GM12878 (cell line): ENCODE measurements around the gene ZBTB3.

Experiments used
- CHD1 ChIP-seq: IDR thresholded peaks from 2 replicates; pipeline ENCODE4 v1.6.1; 2012; ENCODE audit warnings: low read depth, low read length, improper control_type of control experiment
- CHD2 ChIP-seq: IDR thresholded peaks from 2 replicates; pipeline ENCODE4 v1.6.1; 2011; ENCODE audit warnings: low read depth, low read length, improper control_type of control experiment, borderline replicate concordance
- CREB1 ChIP-seq: IDR thresholded peaks from 2 replicates; pipeline ENCODE4 v1.6.1; 2012; ENCODE audit warnings: low read depth, mild to moderate bottlenecking, inconsistent platforms
- GABPA ChIP-seq: IDR thresholded peaks from 2 replicates; pipeline ENCODE4 v1.6.1; 2014; ENCODE audit warnings: antibody characterized with exemption, low read depth, mild to moderate bottlenecking, inconsistent platforms
- KDM1A ChIP-seq: fragments of 200-600 bp; sonication (generic); IDR thresholded peaks from 2 replicates; pipeline ENCODE4 v1.6.1; 2016; ENCODE audit warnings: borderline replicate concordance
- MXI1 ChIP-seq: fragments of 150-350 bp; IDR thresholded peaks from 2 replicates; pipeline ENCODE4 v1.6.1; 2011; ENCODE audit warnings: low read depth, mild to moderate bottlenecking, inconsistent platforms, low read length, improper control_type of control experiment
- POLR2AphosphoS5 ChIP-seq: IDR thresholded peaks from 2 replicates; pipeline ENCODE4 v1.6.1; 2011; ENCODE audit warnings: mild to moderate bottlenecking, low read length, inconsistent platforms
- RFX5 ChIP-seq: IDR thresholded peaks from 2 replicates; pipeline ENCODE4 v1.6.1; 2011; ENCODE audit warnings: low read depth, low read length, improper control_type of control experiment
- SMC3 ChIP-seq: IDR thresholded peaks from 2 replicates; pipeline ENCODE4 v1.6.1; 2011; ENCODE audit warnings: low read length, improper control_type of control experiment, borderline replicate concordance
- SREBF2 ChIP-seq: IDR thresholded peaks from 2 replicates; pipeline ENCODE4 v1.6.1; 2012; ENCODE audit warnings: mild to moderate bottlenecking, low read length
- TF ChIP-seq, protein P1 (sequence below): fragments of 450-650 bp; IDR thresholded peaks from 2 replicates; pipeline ENCODE4 v1.6.1; 2017; ENCODE audit warnings: antibody characterized with exemption, mild to moderate bottlenecking, moderate library complexity
- TF ChIP-seq, protein P2 (sequence below): IDR thresholded peaks from 2 replicates; pipeline ENCODE4 v1.6.1; 2012; ENCODE audit warnings: mild to moderate bottlenecking, low read depth, low read length
- TF ChIP-seq, protein P3 (sequence below), 3 experiments: IDR thresholded peaks in 2 of 3; conservative IDR thresholded peaks in 1 of 3; 2 replicates each; pipeline ENCODE4 v1.5.1; 2011; ENCODE audit warnings: low read depth in 3 of 3, low read length in 3 of 3, mild to moderate bottlenecking in 3 of 3, control low read depth in 2 of 3, moderate library complexity in 2 of 3, inconsistent platforms in 1 of 3, mixed read lengths in 1 of 3; ENCODE audit not compliant: control insufficient read depth in 2 of 3, insufficient read depth in 1 of 3; ENCODE audit errors: extremely low read depth in 1 of 3

DNA sequence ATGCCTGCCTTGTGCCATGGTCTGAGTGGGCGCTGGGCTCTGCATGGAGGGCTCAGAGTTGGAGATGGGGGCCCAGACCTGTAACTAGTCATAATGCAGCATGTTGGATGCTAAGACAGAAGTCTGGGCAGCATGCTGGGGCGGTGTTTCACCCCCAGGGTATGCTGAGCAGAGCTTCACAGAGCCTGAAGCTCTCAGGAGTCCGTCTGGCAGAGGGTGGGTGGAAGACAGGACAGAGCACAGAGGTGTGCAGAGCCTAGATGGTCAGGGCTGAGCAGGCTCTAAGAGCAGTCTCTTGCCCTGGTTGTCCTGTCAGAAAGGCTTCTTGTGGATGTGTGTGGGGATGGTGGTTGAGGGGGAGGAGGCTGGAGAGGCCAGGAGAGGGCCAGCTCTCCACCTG is 24.5 kb upstream of the ZBTB3 start:
- TF ChIP-seq SMC3 (no peak), KDM1A (no peak), SREBF2 (no peak), RFX5 (no peak), CHD2 (no peak), CHD1 (no peak), POLR2AphosphoS5 (no peak), CREB1 (no peak), MXI1 (no peak), GABPA (no peak)
- TF ChIP-seq, protein P1, sequence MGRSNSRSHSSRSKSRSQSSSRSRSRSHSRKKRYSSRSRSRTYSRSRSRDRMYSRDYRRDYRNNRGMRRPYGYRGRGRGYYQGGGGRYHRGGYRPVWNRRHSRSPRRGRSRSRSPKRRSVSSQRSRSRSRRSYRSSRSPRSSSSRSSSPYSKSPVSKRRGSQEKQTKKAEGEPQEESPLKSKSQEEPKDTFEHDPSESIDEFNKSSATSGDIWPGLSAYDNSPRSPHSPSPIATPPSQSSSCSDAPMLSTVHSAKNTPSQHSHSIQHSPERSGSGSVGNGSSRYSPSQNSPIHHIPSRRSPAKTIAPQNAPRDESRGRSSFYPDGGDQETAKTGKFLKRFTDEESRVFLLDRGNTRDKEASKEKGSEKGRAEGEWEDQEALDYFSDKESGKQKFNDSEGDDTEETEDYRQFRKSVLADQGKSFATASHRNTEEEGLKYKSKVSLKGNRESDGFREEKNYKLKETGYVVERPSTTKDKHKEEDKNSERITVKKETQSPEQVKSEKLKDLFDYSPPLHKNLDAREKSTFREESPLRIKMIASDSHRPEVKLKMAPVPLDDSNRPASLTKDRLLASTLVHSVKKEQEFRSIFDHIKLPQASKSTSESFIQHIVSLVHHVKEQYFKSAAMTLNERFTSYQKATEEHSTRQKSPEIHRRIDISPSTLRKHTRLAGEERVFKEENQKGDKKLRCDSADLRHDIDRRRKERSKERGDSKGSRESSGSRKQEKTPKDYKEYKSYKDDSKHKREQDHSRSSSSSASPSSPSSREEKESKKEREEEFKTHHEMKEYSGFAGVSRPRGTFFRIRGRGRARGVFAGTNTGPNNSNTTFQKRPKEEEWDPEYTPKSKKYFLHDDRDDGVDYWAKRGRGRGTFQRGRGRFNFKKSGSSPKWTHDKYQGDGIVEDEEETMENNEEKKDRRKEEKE = no peak
- TF ChIP-seq, protein P2, sequence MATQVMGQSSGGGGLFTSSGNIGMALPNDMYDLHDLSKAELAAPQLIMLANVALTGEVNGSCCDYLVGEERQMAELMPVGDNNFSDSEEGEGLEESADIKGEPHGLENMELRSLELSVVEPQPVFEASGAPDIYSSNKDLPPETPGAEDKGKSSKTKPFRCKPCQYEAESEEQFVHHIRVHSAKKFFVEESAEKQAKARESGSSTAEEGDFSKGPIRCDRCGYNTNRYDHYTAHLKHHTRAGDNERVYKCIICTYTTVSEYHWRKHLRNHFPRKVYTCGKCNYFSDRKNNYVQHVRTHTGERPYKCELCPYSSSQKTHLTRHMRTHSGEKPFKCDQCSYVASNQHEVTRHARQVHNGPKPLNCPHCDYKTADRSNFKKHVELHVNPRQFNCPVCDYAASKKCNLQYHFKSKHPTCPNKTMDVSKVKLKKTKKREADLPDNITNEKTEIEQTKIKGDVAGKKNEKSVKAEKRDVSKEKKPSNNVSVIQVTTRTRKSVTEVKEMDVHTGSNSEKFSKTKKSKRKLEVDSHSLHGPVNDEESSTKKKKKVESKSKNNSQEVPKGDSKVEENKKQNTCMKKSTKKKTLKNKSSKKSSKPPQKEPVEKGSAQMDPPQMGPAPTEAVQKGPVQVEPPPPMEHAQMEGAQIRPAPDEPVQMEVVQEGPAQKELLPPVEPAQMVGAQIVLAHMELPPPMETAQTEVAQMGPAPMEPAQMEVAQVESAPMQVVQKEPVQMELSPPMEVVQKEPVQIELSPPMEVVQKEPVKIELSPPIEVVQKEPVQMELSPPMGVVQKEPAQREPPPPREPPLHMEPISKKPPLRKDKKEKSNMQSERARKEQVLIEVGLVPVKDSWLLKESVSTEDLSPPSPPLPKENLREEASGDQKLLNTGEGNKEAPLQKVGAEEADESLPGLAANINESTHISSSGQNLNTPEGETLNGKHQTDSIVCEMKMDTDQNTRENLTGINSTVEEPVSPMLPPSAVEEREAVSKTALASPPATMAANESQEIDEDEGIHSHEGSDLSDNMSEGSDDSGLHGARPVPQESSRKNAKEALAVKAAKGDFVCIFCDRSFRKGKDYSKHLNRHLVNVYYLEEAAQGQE = no peak
- TF ChIP-seq, protein P3, sequence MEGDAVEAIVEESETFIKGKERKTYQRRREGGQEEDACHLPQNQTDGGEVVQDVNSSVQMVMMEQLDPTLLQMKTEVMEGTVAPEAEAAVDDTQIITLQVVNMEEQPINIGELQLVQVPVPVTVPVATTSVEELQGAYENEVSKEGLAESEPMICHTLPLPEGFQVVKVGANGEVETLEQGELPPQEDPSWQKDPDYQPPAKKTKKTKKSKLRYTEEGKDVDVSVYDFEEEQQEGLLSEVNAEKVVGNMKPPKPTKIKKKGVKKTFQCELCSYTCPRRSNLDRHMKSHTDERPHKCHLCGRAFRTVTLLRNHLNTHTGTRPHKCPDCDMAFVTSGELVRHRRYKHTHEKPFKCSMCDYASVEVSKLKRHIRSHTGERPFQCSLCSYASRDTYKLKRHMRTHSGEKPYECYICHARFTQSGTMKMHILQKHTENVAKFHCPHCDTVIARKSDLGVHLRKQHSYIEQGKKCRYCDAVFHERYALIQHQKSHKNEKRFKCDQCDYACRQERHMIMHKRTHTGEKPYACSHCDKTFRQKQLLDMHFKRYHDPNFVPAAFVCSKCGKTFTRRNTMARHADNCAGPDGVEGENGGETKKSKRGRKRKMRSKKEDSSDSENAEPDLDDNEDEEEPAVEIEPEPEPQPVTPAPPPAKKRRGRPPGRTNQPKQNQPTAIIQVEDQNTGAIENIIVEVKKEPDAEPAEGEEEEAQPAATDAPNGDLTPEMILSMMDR (IDR thresholded peaks at IDR 0.05 in 2 of 3, conservative IDR thresholded peaks at IDR 0.05 in 1 of 3; ENCODE audit: control insufficient read depth in 2 of 3, extremely low read depth in 1 of 3, insufficient read depth in 1 of 3, low read depth in 3 of 3, low read length in 3 of 3) = no peak
